Transverse colon (tissue), 4 donors: Measurements from ENCODE around the gene MCIDAS.

Experiments
- CTCF ChIP-seq, 5 experiments: fragments of 200-600 bp in 3 of 5; fragments of 450-650 bp in 2 of 5; sonication (generic) in 3 of 5; IDR thresholded peaks; 1 replicate in 2 of 5; 2 replicates in 3 of 5; pipeline ENCODE4 v1.5.1; 2016 to 2017; ENCODE audit warnings: antibody characterized with exemption in 5 of 5, inconsistent platforms in 3 of 5, mild to moderate bottlenecking in 2 of 5, moderate library complexity in 1 of 5
- EP300 ChIP-seq: sonication (generic); formaldehyde crosslinking; IDR thresholded peaks from one replicate; pipeline ENCODE4 v1.6.1; 2017; ENCODE audit warnings: antibody characterized with exemption, low read depth
- POLR2A ChIP-seq: fragments of 450-650 bp; IDR thresholded peaks from one replicate; pipeline ENCODE4 v1.6.1; 2016; ENCODE audit warnings: antibody characterized with exemption, mild to moderate bottlenecking, moderate library complexity
- POLR2AphosphoS5 ChIP-seq, 3 donors: sonication (generic); formaldehyde crosslinking; IDR thresholded peaks; one replicate each; pipeline ENCODE4 v1.6.1; 2016; ENCODE audit warnings: antibody characterized with exemption in 3 of 3

GRCh38 chr5:55177078-55177477 lies 50.0 kb downstream of the MCIDAS start:
- TF ChIP-seq CTCF (IDR thresholded peaks at IDR 0.05), result no peak
- TF ChIP-seq POLR2AphosphoS5 (IDR thresholded peaks at IDR 0.05), result no peak
- TF ChIP-seq POLR2A, result no peak
- TF ChIP-seq EP300, result no peak
